ENCODE data around the gene PRKG2. TPM values are rescaled to one million over a fixed set of nuclear protein-coding genes. Genes with fewer than 3 reads are reported as not detected.
"Not testable (repeated sequence)": the region's sequence is repeated elsewhere in the genome, so short reads cannot be mapped to it uniquely, and the experiment has no call there.

PRKG2 gene
- total RNA-seq, 1 experiment from 2014 or later: 2.2 TPM

- Histone ChIP-seq H3K27me3 (ENCODE audit: control insufficient read depth, insufficient read depth, low read length) (no peaks in the 10 kb centered on the region), H3K36me3 (replicated peaks; ENCODE audit: control insufficient read depth, insufficient read depth, low read length) (no peaks in the 10 kb centered on the region), H3K4me3 (ENCODE audit: insufficient read depth, low read depth, low read length) (no peak overlapping the region)
- no peak for DNase-seq
Observed at GRCh38 chr4:81225252-81225651, 10.2 kb upstream of the PRKG2 start.

- not testable (repeated sequence) for H3K4me3 ChIP-seq (ENCODE audit: insufficient read depth, low read depth, low read length); DNase-seq; H3K36me3 ChIP-seq (replicated peaks; ENCODE audit: control insufficient read depth, insufficient read depth, low read length); H3K27me3 ChIP-seq (ENCODE audit: control insufficient read depth, insufficient read depth, low read length)
Observed at GRCh38 chr4:81222082-81222472, 7.1 kb upstream of the PRKG2 start.

GRCh38 chr4:81221303-81222081 lies 6.5 kb upstream of the PRKG2 start:
- Histone ChIP-seq H3K36me3 (replicated peaks; ENCODE audit: control insufficient read depth, insufficient read depth, low read length) (no peaks in the 10 kb centered on the region), H3K27me3 (ENCODE audit: control insufficient read depth, insufficient read depth, low read length) (peaks cover 2% of the 10 kb centered on the region; the same call in 1 of the 2 replicates), H3K4me3 (ENCODE audit: insufficient read depth, low read depth, low read length) (no peak overlapping the region)
- DNase-seq: no peak

GRCh38 chr4:81220271-81220670 lies 5.2 kb upstream of the PRKG2 start:
- peaks cover 14% of the 10 kb centered on the region for H3K27me3 ChIP-seq (ENCODE audit: control insufficient read depth, insufficient read depth, low read length)

GRCh38 chr4:81218206-81218605 lies 3.2 kb upstream of the PRKG2 start:
- Histone ChIP-seq H3K27me3 (ENCODE audit: control insufficient read depth, insufficient read depth, low read length) (peaks cover 35% of the 10 kb centered on the region), H3K36me3 (replicated peaks; ENCODE audit: control insufficient read depth, insufficient read depth, low read length) (no peaks in the 10 kb centered on the region), H3K4me3 (ENCODE audit: insufficient read depth, low read depth, low read length) (no peak overlapping the region)
- no peak for DNase-seq

More at GRCh38 chr4:81220271-81220670, 5.2 kb upstream of the PRKG2 start:
- DNase-seq: no peak
- H3K4me3 ChIP-seq (ENCODE audit: insufficient read depth, low read depth, low read length): no peak overlapping the region
- H3K36me3 ChIP-seq (replicated peaks; ENCODE audit: control insufficient read depth, insufficient read depth, low read length): no peaks in the 10 kb centered on the region

GRCh38 chr4:81217779-81218178 lies 2.8 kb upstream of the PRKG2 start:
- Histone ChIP-seq H3K36me3 (replicated peaks; ENCODE audit: control insufficient read depth, insufficient read depth, low read length) (no peaks in the 10 kb centered on the region), H3K4me3 (ENCODE audit: insufficient read depth, low read depth, low read length) (no peak overlapping the region), H3K27me3 (ENCODE audit: control insufficient read depth, insufficient read depth, low read length) (peaks cover 39% of the 10 kb centered on the region)
- no peak for DNase-seq

GRCh38 chr4:81215931-81216330 lies 909 bp upstream of the PRKG2 start:
- peak overlapping the region; percentile 47; the same call in 1 of the 2 replicates for H3K4me3 ChIP-seq (ENCODE audit: insufficient read depth, low read depth, low read length)
- no peak for DNase-seq
- H3K36me3 ChIP-seq (replicated peaks; ENCODE audit: control insufficient read depth, insufficient read depth, low read length): no peaks in the 10 kb centered on the region
- H3K27me3 ChIP-seq (ENCODE audit: control insufficient read depth, insufficient read depth, low read length): peaks cover 45% of the 10 kb centered on the region

- Histone ChIP-seq H3K4me3 (ENCODE audit: insufficient read depth, low read depth, low read length) (peak overlapping the region; percentile 47), H3K27me3 (ENCODE audit: control insufficient read depth, insufficient read depth, low read length) (peaks cover 45% of the 10 kb centered on the region), H3K36me3 (replicated peaks; ENCODE audit: control insufficient read depth, insufficient read depth, low read length) (no peaks in the 10 kb centered on the region)
- peak; percentile 63 for DNase-seq
Observed at GRCh38 chr4:81214144-81214880, 710 bp downstream of the PRKG2 start.

- Histone ChIP-seq H3K27me3 (ENCODE audit: control insufficient read depth, insufficient read depth, low read length) (peaks cover 45% of the 10 kb centered on the region), H3K36me3 (replicated peaks; ENCODE audit: control insufficient read depth, insufficient read depth, low read length) (no peaks in the 10 kb centered on the region), H3K4me3 (ENCODE audit: insufficient read depth, low read depth, low read length) (no peak overlapping the region)
- DNase-seq: no peak
Observed at GRCh38 chr4:81213671-81214070, 1.4 kb downstream of the PRKG2 start.

GRCh38 chr4:81211956-81212355 lies 3.1 kb downstream of the PRKG2 start:
- H3K27me3 ChIP-seq (ENCODE audit: control insufficient read depth, insufficient read depth, low read length): peaks cover 45% of the 10 kb centered on the region
- no peak overlapping the region for H3K4me3 ChIP-seq (ENCODE audit: insufficient read depth, low read depth, low read length)
- no peak for DNase-seq
- H3K36me3 ChIP-seq (replicated peaks; ENCODE audit: control insufficient read depth, insufficient read depth, low read length): no peaks in the 10 kb centered on the region

GRCh38 chr4:81207828-81208227 lies 7.2 kb downstream of the PRKG2 start:
- no peak for DNase-seq
- peaks cover 6% of the 10 kb centered on the region; the same call in 1 of the 2 replicates for H3K27me3 ChIP-seq (ENCODE audit: control insufficient read depth, insufficient read depth, low read length)
- H3K4me3 ChIP-seq (ENCODE audit: insufficient read depth, low read depth, low read length): no peak overlapping the region
- no peaks in the 10 kb centered on the region for H3K36me3 ChIP-seq (replicated peaks; ENCODE audit: control insufficient read depth, insufficient read depth, low read length)

- no peak overlapping the region for H3K4me3 ChIP-seq (ENCODE audit: insufficient read depth, low read depth, low read length)
- no peak for DNase-seq
- H3K27me3 ChIP-seq (ENCODE audit: control insufficient read depth, insufficient read depth, low read length): no peaks in the 10 kb centered on the region; the same call in 1 of the 2 replicates
- H3K36me3 ChIP-seq (replicated peaks; ENCODE audit: control insufficient read depth, insufficient read depth, low read length): no peaks in the 10 kb centered on the region
Observed at GRCh38 chr4:81205302-81205701, 9.7 kb downstream of the PRKG2 start.

- DNase-seq: no peak
- no peak overlapping the region for H3K4me3 ChIP-seq (ENCODE audit: insufficient read depth, low read depth, low read length)
- no peaks in the 10 kb centered on the region; the same call in 1 of the 2 replicates for H3K27me3 ChIP-seq (ENCODE audit: control insufficient read depth, insufficient read depth, low read length)
- no peaks in the 10 kb centered on the region for H3K36me3 ChIP-seq (replicated peaks; ENCODE audit: control insufficient read depth, insufficient read depth, low read length)
Observed at GRCh38 chr4:81204571-81204970, 10.5 kb downstream of the PRKG2 start.

GRCh38 chr4:81199831-81200230 lies 15.2 kb downstream of the PRKG2 start:
- H3K27me3 ChIP-seq (ENCODE audit: control insufficient read depth, insufficient read depth, low read length): no peaks in the 10 kb centered on the region; the same call in 1 of the 2 replicates
- H3K36me3 ChIP-seq (replicated peaks; ENCODE audit: control insufficient read depth, insufficient read depth, low read length): no peaks in the 10 kb centered on the region
- H3K4me3 ChIP-seq (ENCODE audit: insufficient read depth, low read depth, low read length): no peak overlapping the region
- no peak for DNase-seq

- Histone ChIP-seq H3K36me3 (replicated peaks; ENCODE audit: control insufficient read depth, insufficient read depth, low read length) (no peaks in the 10 kb centered on the region), H3K4me3 (ENCODE audit: insufficient read depth, low read depth, low read length) (no peak overlapping the region), H3K27me3 (ENCODE audit: control insufficient read depth, insufficient read depth, low read length) (no peaks in the 10 kb centered on the region)
- no peak for DNase-seq
Observed at GRCh38 chr4:81198609-81199008, 16.4 kb downstream of the PRKG2 start.

All from H7 (cell line).